H1 (cell line): Measurements from ENCODE around the gene DLG4. TPM values are rescaled to one million over a fixed set of nuclear protein-coding genes. Genes with fewer than 3 reads are reported as not detected.

ENCODE experiments used
- CTCF ChIA-PET: fragments of 300-600 bp; sonication (Branson Sonifier 250); formaldehyde crosslinking; loops from one replicate; lab custom pipeline; 2021; ENCODE audit not compliant: partially characterized antibody; lab: Charles Lee
- POLR2A ChIA-PET: fragments of 300-600 bp; sonication (Branson Sonifier 250); formaldehyde crosslinking; loops from one replicate; lab custom pipeline; 2021; ENCODE audit warnings: inconsistent platforms; ENCODE audit not compliant: partially characterized antibody; lab: Charles Lee
- DNase-seq, 2 experiments: peaks; one replicate each; pipeline versions ENCODE4 v3.0.0 to v3.0.0-alpha.2; 2010 to 2022; ENCODE audit warnings: low spot score in 2 of 2, low read depth in 1 of 2, mixed read lengths in 1 of 2
- FAIRE-seq: peaks from 2 replicates; lab custom pipeline; 2011; peaks lifted over from hg19 to GRCh38; lab: Jason Lieb, UNC
- H2AFZ ChIP-seq: 2 replicates; pipeline ENCODE4 v1.8.1; 2012; ENCODE audit warnings: low read length, inconsistent platforms
- H2AK5ac ChIP-seq: 2 replicates; pipeline ENCODE4 v1.6.1; 2013; ENCODE audit warnings: low read depth, low read length
- H2BK120ac ChIP-seq: replicated peaks from 2 replicates; pipeline ENCODE3; 2013; ENCODE audit warnings: low read depth, low read length, inconsistent platforms
- H2BK12ac ChIP-seq: 2 replicates; pipeline ENCODE4 v1.6.1; 2013; ENCODE audit warnings: low read depth, low read length
- H2BK15ac ChIP-seq: 2 replicates; pipeline ENCODE4 v1.6.1; 2013; ENCODE audit warnings: low read length
- H2BK20ac ChIP-seq: 2 replicates; pipeline ENCODE4 v1.6.1; 2013; ENCODE audit warnings: low read length
- H2BK5ac ChIP-seq: 2 replicates; pipeline ENCODE4 v1.6.1; 2013; ENCODE audit warnings: low read depth, low read length
- H3K14ac ChIP-seq: 2 replicates; pipeline ENCODE4 v1.6.1; 2013; ENCODE audit warnings: inconsistent platforms; ENCODE audit not compliant: insufficient read length
- H3K18ac ChIP-seq: 2 replicates; pipeline ENCODE4 v1.6.1; 2013; ENCODE audit warnings: low read length; ENCODE audit errors: extremely low read depth
- H3K23ac ChIP-seq: 2 replicates; pipeline ENCODE4 v1.6.1; 2013; ENCODE audit warnings: inconsistent platforms; ENCODE audit not compliant: insufficient read length
- H3K23me2 ChIP-seq: 2 replicates; pipeline ENCODE4 v1.6.1; 2013; ENCODE audit warnings: low read depth, low read length
- H3K27ac ChIP-seq: 2 replicates; pipeline ENCODE4 v1.6.1; 2011; ENCODE audit warnings: low read depth, low read length, inconsistent platforms
- H3K27me3 ChIP-seq, 4 experiments: replicated peaks in 1 of 4; 1 replicate in 1 of 4; 2 replicates in 3 of 4; pipeline versions ENCODE4 v1.6.1 to v1.8.1; 2011 to 2013; ENCODE audit warnings: low read length in 3 of 4, mild to moderate bottlenecking in 3 of 4, inconsistent platforms in 2 of 4, mixed read lengths in 2 of 4, moderate library complexity in 1 of 4; ENCODE audit not compliant: control insufficient read depth in 3 of 4, insufficient read depth in 3 of 4; ENCODE audit errors: extremely low read depth in 1 of 4
- H3K36me3 ChIP-seq, 4 experiments: 2 replicates each; pipeline versions ENCODE4 v1.6.1 to v1.8.1; 2011 to 2013; ENCODE audit warnings: mild to moderate bottlenecking in 4 of 4, low read length in 3 of 4, moderate library complexity in 2 of 4, control low read depth in 1 of 4, inconsistent platforms in 1 of 4; ENCODE audit not compliant: insufficient read depth in 4 of 4, control insufficient read depth in 2 of 4
- H3K4ac ChIP-seq: replicated peaks from 2 replicates; pipeline ENCODE3; 2013; ENCODE audit warnings: low read length, low read depth, mixed read lengths, inconsistent platforms; ENCODE audit not compliant: insufficient read length
- H3K4me1 ChIP-seq, 4 experiments: replicated peaks in 1 of 4; 1 replicate in 1 of 4; 2 replicates in 3 of 4; pipeline versions ENCODE4 v1.6.1 to v1.8.1; 2011 to 2013; ENCODE audit warnings: low read length in 3 of 4, inconsistent platforms in 2 of 4, mixed read lengths in 1 of 4; ENCODE audit not compliant: insufficient read depth in 4 of 4, control insufficient read depth in 3 of 4
- H3K4me2 ChIP-seq, 2 experiments: 2 replicates each; pipeline versions ENCODE4 v1.6.1 to v1.8.1; 2011 to 2013; ENCODE audit warnings: low read depth in 2 of 2, low read length in 2 of 2, control low read depth in 1 of 2, inconsistent platforms in 1 of 2, mild to moderate bottlenecking in 1 of 2; ENCODE audit not compliant: insufficient read depth in 1 of 2
- H3K4me3 ChIP-seq, 4 experiments: fragments of 200-600, 300-600 bp in 1 of 4; sonication (generic), shearing (Covaris generic), sonication (Bioruptor Twin) in 1 of 4; 2 replicates each; pipeline versions ENCODE4 v1.5.1 to v1.8.1; 2011 to 2016; ENCODE audit warnings: low read length in 4 of 4, low read depth in 3 of 4, control low read depth in 2 of 4, inconsistent platforms in 2 of 4, mild to moderate bottlenecking in 2 of 4, mixed read lengths in 1 of 4, moderate library complexity in 1 of 4; ENCODE audit not compliant: insufficient read depth in 2 of 4; ENCODE audit errors: extremely low read depth in 1 of 4
- H3K56ac ChIP-seq: replicated peaks from 2 replicates; pipeline ENCODE3; 2013; ENCODE audit warnings: low read depth, mild to moderate bottlenecking, mixed read lengths, low read length, inconsistent platforms; ENCODE audit not compliant: insufficient read length
- H3K79me1 ChIP-seq: 2 replicates; pipeline ENCODE4 v1.6.1; 2013; ENCODE audit warnings: low read depth, low read length, control low read depth
- H3K79me2 ChIP-seq, 2 experiments: 2 replicates each; pipeline versions ENCODE4 v1.6.1 to v1.8.1; 2012 to 2013; ENCODE audit warnings: low read length in 2 of 2, mild to moderate bottlenecking in 2 of 2, inconsistent platforms in 1 of 2; ENCODE audit not compliant: insufficient read depth in 2 of 2, control insufficient read depth in 1 of 2
- H3K9ac ChIP-seq, 4 experiments: replicated peaks in 1 of 4; 1 replicate in 1 of 4; 2 replicates in 3 of 4; pipeline versions ENCODE4 v1.6.1 to v1.8.1; 2011 to 2013; ENCODE audit warnings: low read depth in 3 of 4, low read length in 3 of 4, control low read depth in 2 of 4, mild to moderate bottlenecking in 2 of 4, moderate library complexity in 2 of 4, inconsistent platforms in 1 of 4; ENCODE audit errors: extremely low read depth in 1 of 4
- H3K9me3 ChIP-seq, 2 experiments: 2 replicates each; pipeline versions ENCODE4 v1.6.1 to v1.8.1; 2012 to 2013; ENCODE audit warnings: mild to moderate bottlenecking in 2 of 2, moderate library complexity in 2 of 2, control low read depth in 1 of 2, inconsistent platforms in 1 of 2, low read depth in 1 of 2, low read length in 1 of 2, mixed read lengths in 1 of 2; ENCODE audit not compliant: insufficient read depth in 2 of 2
- H4K20me1 ChIP-seq, 2 experiments: replicated peaks in 1 of 2; 2 replicates each; pipeline versions ENCODE3 to v1.8.1; 2011 to 2013; ENCODE audit warnings: inconsistent platforms in 2 of 2, low read length in 2 of 2, mild to moderate bottlenecking in 1 of 2; ENCODE audit not compliant: insufficient read depth in 2 of 2, control insufficient read depth in 1 of 2
- H4K5ac ChIP-seq: 2 replicates; pipeline ENCODE4 v1.6.1; 2013; ENCODE audit warnings: low read length, low read depth, mixed read lengths, inconsistent platforms; ENCODE audit not compliant: insufficient read length
- H4K8ac ChIP-seq: 2 replicates; pipeline ENCODE4 v1.8.0; 2013; ENCODE audit warnings: mild to moderate bottlenecking, moderate library complexity, low read length, inconsistent platforms; ENCODE audit not compliant: insufficient read depth; ENCODE audit errors: extremely low read depth
- H4K91ac ChIP-seq: replicated peaks from 2 replicates; pipeline ENCODE3; 2013; ENCODE audit warnings: low read length, mixed read lengths, inconsistent platforms; ENCODE audit not compliant: insufficient read length
- BRCA1 ChIP-seq: IDR thresholded peaks from 2 replicates; pipeline ENCODE4 v1.6.1; 2012; ENCODE audit warnings: low read depth, low read length, improper control_type of control experiment
- CHD2 ChIP-seq: IDR thresholded peaks from 2 replicates; pipeline ENCODE4 v1.6.1; 2012; ENCODE audit warnings: low read length, improper control_type of control experiment
- CTCF ChIP-seq, 3 experiments: IDR thresholded peaks; 1 replicate in 2 of 3; 2 replicates in 1 of 3; pipeline versions ENCODE4 v1.5.1 to v1.6.1; 2011; ENCODE audit warnings: low read length in 3 of 3, mild to moderate bottlenecking in 3 of 3, inconsistent platforms in 2 of 3, low read depth in 1 of 3, moderate library complexity in 1 of 3; ENCODE audit not compliant: insufficient read depth in 1 of 3; ENCODE audit errors: control extremely low read depth in 1 of 3
- MAFK ChIP-seq: IDR thresholded peaks from 2 replicates; pipeline ENCODE4 v1.6.1; 2012; ENCODE audit warnings: low read depth, mild to moderate bottlenecking, improper control_type of control experiment, low read length
- WGBS, 2 experiments: shearing (Covaris generic) in 1 of 2; methylation state at CpG; one replicate each; pipeline versions ENCODE4 v1.1.6 to v1.1.7; 2013 to 2015; ENCODE audit warnings: low lambda C conversion rate in 2 of 2, mixed read lengths in 2 of 2, inconsistent platforms in 1 of 2, low coverage in 1 of 2, missing lambda C conversion rate in 1 of 2; ENCODE audit not compliant: insufficient replicate concordance in 2 of 2, insufficient coverage in 1 of 2, insufficient read length in 1 of 2; ENCODE audit errors: extremely low coverage in 1 of 2, missing lambda C conversion rate in 1 of 2; 5-methylcytosine and 5-hydroxymethylcytosine counted together
- polyA plus RNA-seq, 7 experiments: library from polyadenylated mRNA; depleted of rRNA in 3 of 7; stranded (reverse) in 5 of 7; unstranded in 2 of 7; fragments of >200 nt in 5 of 7; fragments of 200-250 nt in 2 of 7; gene quantifications; 1 replicate in 5 of 7; 2 replicates in 1 of 7; 4 replicates in 1 of 7; pipeline versions ENCODE4 v1.2.1 to v1.2.3, GENCODE V29; 2011 to 2013; ENCODE audit warnings: missing spikeins in 2 of 7, mixed read lengths in 2 of 7
- total RNA-seq: library from RNA; stranded (reverse); fragmentation: NEBNext Ultra II Directional; extraction: Animal tissue kit (Norgen Biotek cat#: 25700); gene quantifications from 2 replicates; pipeline ENCODE4 v1.2.1, GENCODE V29; 2021

DLG4 gene
- total and polyA plus RNA-seq, 2 of the 8 experiments (the other 6 are each of a cell fraction or from before 2014, with no cell fraction given) = 18.9 to 45.9 TPM

- Histone ChIP-seq H3K27ac (no peak overlapping the region), H2BK15ac (no peak overlapping the region), H3K18ac (no peak overlapping the region), H4K91ac (no peak overlapping the region), H2BK20ac (no peak overlapping the region), H3K56ac (no peak overlapping the region), H3K79me1 (peaks cover 17% of the 10 kb centered on the region; the same call in 1 of the 2 replicates), H3K79me2 (peaks cover 0 to 24% of the 10 kb centered on the region in 2 experiments; a peak in 1 of 4 replicates), H3K9ac (no peak overlapping the region), H3K4me2 (no peak overlapping the region; a peak in 1 of 4 replicates), H3K23ac (no peak overlapping the region), H2BK120ac (no peak overlapping the region), H4K5ac (no peak overlapping the region), H3K23me2 (peaks cover 17% of the 10 kb centered on the region; the same call in 1 of the 2 replicates), H4K8ac (no peak overlapping the region), H3K4me1 (peaks cover 5 to 18% (median 15%) of the 10 kb centered on the region in 4 experiments), H3K27me3 (no peaks in the 10 kb centered on the region; a peak in 1 of 7 replicates), H2BK5ac (no peak overlapping the region), H3K9me3 (no peaks in the 10 kb centered on the region), H2BK12ac (no peak overlapping the region), H2AFZ (no peak overlapping the region), H3K36me3 (peaks cover 19 to 30% (median 26%) of the 10 kb centered on the region in 4 experiments), H2AK5ac (no peak overlapping the region), H4K20me1 (peaks cover 3 to 20% of the 10 kb centered on the region in 2 experiments), H3K4ac (no peak overlapping the region), H3K14ac (no peak overlapping the region), H3K4me3 (no peak overlapping the region)
- ChIA-PET CTCF (no interaction called here), POLR2A (interaction anchor here (1.0 to 2.0 kb wide), 2 partner anchors 9 to 15 kb away, joined by 3 to 8 read pairs; partner anchors contain the start of gene DLG4)
- DNase-seq (no peak), FAIRE-seq (no peak)
- TF ChIP-seq BRCA1 (no peak), CHD2 (no peak), CTCF (IDR thresholded peaks at IDR 0.05; ENCODE audit: control extremely low read depth in 1 of 3, insufficient read depth in 1 of 3, low read depth in 1 of 3, low read length in 3 of 3) (no peak), MAFK (no peak)
- 87% methylated on average over 15 of the region's 16 CpGs; no CpG with 5 or more reads in 1 of the 2 experiments for WGBS, 2 experiments
These were observed 16.2 kb downstream of the DLG4 start for GRCh38 chr17:7203391-7203790.
